Measurements from ENCODE around the gene BRF1.

DNA sequence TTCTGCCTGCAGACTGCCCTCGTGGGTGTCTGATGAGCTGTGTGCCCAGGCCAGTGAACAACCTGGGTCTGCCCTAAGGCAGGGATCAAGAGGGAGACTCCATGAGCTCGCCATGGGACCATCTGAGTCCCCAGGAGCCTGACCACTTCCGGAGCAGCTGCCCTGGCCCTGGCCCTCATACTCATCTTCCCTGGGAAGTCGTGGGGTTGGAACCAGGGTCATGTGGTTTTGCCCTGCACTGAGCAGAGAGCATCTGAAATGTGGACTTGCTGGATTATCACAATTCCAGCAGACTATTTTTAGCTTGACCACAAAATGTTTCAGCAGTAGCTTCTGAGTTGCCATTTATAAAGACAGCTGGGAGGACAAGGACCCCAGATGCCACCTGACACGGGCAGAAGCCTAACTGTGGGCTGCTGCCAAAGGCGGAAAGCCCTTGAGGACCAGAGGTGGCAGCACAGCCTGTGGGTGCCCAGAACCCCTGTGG lies 45.7 kb downstream of the BRF1 start:
- no peak for TF ChIP-seq POLR2AphosphoS5 (IDR thresholded peaks at IDR 0.05; ENCODE audit: borderline replicate concordance, low read depth, low read length)
- TF ChIP-seq EZH2 (IDR thresholded peaks at IDR 0.05): no peak

Data from SK-N-MC (cell line).